KOPT-K1 (cell line): ENCODE measurements around the gene GORAB.

ENCODE experiments used
- H3K27ac ChIP-seq: fragments of 200-600 bp; sonication (generic); 2 replicates; pipeline ENCODE4 v1.5.1; 2016; ENCODE audit warnings: antibody characterized with exemption, mild to moderate bottlenecking, low read depth, low read length; ENCODE audit not compliant: poor library complexity, severe bottlenecking
- H3K36me3 ChIP-seq: fragments of 200-600 bp; sonication (generic); 2 replicates; pipeline ENCODE4 v1.5.1; 2017; ENCODE audit warnings: antibody characterized with exemption, mild to moderate bottlenecking, low read length, moderate library complexity; ENCODE audit not compliant: insufficient read depth
- H3K9me3 ChIP-seq: fragments of 200-600 bp; sonication (generic); 2 replicates; pipeline ENCODE4 v1.5.1; 2017; ENCODE audit warnings: antibody characterized with exemption, low read length, mild to moderate bottlenecking; ENCODE audit not compliant: insufficient read depth, poor library complexity, severe bottlenecking

Gene GORAB

DNA sequence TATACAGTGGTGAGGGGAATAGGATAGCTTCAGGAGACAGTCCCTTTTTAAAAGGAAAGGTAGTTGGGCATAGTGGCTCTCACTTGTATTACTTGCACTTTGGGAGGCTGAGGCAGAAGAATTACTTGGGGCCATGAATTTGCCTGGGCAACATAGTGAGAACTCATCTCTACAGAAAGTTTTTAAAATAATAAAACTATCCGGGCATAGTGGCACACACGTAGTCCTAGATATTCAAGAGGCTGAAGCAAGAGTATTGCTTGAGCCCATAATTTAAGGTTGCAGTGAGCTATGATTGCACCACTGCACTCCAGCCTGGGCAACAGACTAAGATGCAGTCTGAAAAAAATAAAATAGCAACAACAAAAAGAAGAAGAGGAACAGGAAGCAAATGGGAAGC is 27.2 kb downstream of the GORAB start:
- Histone ChIP-seq H3K9me3 (no peaks in the 10 kb centered on the region), H3K36me3 (peaks cover 6% of the 10 kb centered on the region; the same call in 1 of the 2 replicates), H3K27ac (no peak overlapping the region)

DNA sequence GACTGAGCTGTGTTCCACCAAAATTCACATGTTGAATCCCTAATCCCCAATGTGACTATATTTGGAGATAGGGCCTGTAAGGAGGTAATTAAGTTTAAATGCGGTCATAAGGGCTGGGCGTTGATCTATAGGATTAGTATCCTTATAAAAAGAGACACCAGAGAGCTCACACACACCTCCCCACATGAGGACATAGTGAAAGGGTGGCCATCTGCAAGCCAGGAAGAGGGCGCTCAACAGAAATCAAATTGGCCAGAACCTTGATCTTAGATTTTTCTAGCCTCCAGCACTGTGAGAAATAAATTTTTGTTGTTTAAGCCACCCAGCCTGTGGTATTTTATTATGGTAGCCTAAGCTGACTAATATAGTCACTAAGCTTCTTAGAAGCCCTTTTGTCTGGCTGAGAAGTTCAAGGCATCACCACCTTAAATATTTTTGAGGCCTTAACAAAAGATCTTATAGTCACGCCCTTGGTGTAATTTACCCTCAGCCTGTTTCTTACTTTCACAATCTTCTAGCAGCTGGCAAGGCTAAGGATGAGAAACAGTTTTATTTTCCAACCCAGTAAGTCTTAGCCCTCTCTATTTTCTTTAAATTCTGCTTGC is 28.8 kb downstream of the GORAB start:
- Histone ChIP-seq H3K36me3 (no peaks in the 10 kb centered on the region), H3K27ac (no peak overlapping the region), H3K9me3 (no peaks in the 10 kb centered on the region)

DNA sequence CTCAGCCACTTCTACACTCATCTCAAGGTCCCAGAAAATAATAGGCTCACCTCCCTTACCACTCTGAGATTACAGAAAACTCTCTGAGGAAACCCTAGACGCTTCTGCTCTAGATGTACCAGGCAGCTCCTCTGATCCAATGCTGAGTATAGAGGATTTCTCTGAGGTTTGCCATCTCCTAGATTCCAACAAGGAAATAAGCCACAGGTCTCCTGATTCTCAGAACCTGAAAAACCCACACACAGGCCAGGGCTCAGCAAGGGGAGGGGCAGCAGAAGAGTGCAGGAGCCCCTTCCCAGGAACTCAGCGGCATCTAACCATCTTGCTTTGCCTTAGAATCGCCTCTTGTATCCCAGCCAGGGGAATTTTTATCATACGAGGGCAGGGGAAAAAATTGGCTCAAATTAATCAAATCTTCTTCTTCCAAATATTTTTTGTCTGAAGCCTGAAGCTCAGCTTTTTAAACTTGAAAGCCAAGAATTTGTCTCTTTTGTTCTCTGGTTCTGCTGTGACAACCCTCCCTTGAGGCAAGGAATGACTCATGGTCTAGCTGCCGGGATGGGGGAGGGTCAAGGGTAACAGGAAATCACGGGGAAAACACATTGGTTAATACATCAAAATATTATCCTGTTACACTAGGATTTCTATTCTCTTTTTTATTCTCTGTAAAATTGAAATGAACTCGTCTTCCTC is 30.8 kb downstream of the GORAB start:
- Histone ChIP-seq H3K27ac (no peak overlapping the region), H3K36me3 (no peaks in the 10 kb centered on the region), H3K9me3 (no peaks in the 10 kb centered on the region)

DNA sequence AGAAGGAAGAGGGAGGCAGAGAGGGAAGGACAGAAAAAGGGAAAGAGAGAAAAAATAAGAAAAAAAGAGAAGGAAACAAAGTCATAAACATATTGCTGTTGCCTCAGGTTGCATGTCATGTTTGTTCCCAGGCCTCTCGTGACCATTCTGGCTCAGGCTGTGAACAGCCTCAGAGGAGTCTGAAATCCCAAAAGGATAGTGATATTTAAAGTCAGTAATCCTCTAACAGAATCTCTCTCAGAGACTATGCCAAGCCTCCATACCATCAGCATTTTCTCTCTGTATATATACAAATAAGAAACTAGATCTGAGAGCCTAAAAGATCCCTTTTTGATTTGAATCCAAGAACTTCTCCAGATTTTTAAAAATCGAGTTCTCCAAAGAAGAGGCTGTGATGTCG is 35.2 kb downstream of the GORAB start:
- no peak overlapping the region for H3K27ac ChIP-seq
- no peaks in the 10 kb centered on the region for H3K36me3 ChIP-seq
- peaks cover 4% of the 10 kb centered on the region for H3K9me3 ChIP-seq

DNA sequence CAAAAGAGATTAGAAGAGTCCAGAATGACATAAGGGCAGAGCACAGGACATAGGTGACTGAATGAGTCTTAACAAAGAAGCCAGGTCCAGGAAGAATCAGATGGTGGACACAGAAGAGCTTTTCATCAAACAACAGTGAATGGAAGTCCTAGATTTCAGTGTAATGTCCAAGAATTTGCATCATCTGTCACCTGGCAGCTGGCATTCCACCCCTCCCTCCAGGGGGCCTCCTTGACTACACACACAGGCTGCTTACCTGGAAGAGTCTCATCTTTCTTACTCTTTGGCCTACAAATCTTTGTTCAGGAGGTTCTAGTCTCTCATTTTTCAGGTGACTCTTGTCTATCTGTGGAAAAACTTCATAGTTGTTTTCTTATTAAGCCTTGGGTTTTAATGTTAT is 36.2 kb downstream of the GORAB start:
- Histone ChIP-seq H3K27ac (no peak overlapping the region), H3K9me3 (peaks cover 4% of the 10 kb centered on the region), H3K36me3 (no peaks in the 10 kb centered on the region)

- Histone ChIP-seq H3K27ac (no peak overlapping the region), H3K9me3 (no peaks in the 10 kb centered on the region), H3K36me3 (no peaks in the 10 kb centered on the region)
Measured at GRCh38 chr1:170576980-170577379, 45.0 kb downstream of the GORAB start.

DNA sequence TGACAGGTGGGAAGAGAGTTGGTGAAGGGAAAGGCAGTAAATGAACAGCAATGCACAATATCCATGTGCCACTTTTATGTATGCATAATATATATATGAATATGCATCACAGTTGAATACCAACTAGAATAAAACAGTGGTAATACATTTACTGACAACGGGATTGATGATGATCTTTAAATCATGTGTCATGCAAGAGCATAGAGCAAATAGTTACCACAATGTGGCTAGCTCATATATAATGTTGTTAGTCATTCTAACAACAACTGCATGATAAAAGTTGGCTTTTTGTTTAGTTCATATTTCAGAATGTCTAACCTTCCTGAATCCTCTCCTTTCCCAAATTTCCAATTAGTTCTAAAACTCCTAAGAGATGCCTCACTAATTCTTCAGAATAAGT is 46.4 kb downstream of the GORAB start:
- H3K9me3 ChIP-seq: no peaks in the 10 kb centered on the region
- no peak overlapping the region for H3K27ac ChIP-seq
- H3K36me3 ChIP-seq: no peaks in the 10 kb centered on the region

- no peaks in the 10 kb centered on the region for H3K36me3 ChIP-seq
- no peaks in the 10 kb centered on the region for H3K9me3 ChIP-seq
- H3K27ac ChIP-seq: no peak overlapping the region
Measured at GRCh38 chr1:170580636-170581440, 48.9 kb downstream of the GORAB start.

GRCh38 chr1:170583186-170583585 is 51.2 kb downstream of the GORAB start:
- Histone ChIP-seq H3K36me3 (no peaks in the 10 kb centered on the region), H3K9me3 (no peaks in the 10 kb centered on the region), H3K27ac (no peak overlapping the region)

DNA sequence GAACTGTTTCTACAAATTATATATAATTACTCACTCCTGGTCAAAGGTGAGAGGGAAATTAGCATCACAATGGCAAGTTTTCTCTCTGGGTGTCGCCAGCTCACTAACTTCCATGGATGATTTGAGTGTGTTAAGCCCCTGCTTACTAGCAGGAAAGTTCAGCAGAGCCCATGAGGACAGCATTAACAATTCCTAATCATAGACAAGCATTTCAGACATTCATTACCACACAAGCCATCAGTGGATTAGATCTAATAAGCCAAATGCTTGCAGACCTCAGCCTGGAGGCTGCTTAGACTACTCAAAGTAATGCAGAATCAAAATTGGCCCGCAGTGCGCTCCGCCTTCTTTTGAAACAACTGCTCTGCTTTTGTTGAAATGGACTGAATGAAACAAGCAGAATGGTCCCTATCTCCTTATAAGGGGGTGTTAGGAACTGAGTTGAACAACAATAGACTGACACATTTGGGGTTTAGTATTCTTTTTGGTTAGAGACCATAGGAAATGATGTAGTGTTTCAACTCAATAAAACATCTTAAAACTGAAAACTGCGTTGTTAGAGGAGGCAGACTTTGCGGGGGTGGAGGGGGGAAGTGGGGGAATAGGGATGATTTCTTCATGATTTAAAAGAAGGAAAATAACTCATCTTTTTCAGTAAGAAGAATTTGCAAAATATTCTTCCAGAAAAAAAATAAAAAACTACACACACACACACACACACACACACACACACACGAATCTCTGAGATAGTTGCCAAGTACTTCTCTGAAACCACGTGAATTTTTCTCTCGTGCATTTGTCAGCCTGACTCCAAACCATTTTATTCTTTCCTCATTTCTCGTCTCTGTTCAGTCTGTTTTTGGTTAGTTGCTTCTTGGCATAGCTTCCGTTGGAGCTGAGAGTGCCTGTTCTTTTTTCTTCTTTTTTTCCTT is 54.6 kb downstream of the GORAB start:
- Histone ChIP-seq H3K36me3 (no peaks in the 10 kb centered on the region), H3K9me3 (no peaks in the 10 kb centered on the region), H3K27ac (no peak overlapping the region)

GRCh38 chr1:170587253-170587593 is 55.3 kb downstream of the GORAB start:
- Histone ChIP-seq H3K27ac (no peak overlapping the region), H3K36me3 (no peaks in the 10 kb centered on the region)

DNA sequence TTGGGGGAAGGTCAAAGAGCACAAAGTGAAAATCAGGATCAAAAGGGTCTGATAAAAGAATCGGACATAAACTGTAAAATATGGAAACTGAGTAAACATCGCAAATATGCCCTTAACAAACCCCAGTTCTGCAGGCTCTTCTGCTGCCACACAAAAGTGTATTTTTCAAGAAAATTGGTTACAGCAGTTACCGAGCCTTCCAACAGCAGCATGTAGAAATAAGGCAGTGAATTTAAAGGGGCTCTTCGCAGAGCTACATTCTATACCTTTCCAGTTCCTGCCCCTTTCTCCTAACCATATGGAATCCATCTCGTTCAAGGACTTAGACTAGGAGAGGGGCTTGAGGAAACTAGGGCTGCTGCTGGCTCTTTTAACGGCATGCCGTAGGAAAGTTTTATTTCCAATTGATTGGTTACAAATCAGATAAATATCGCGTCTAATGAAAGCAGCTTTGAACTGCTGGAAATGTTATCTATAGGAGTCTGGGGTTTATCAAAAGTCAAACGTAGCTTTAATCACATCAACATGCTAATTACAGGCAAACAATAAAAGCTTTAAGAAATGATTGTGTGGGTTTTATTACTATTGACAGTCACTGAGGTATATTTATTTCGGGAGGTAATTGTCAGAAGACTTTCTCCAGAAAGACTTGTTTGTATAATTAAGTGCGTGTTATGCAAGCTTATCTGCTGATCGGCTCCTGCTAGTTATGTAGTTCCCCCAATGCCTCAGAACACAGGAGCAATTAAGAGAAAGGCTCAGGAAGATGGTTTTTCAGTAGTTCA is 59.1 kb downstream of the GORAB start:
- Histone ChIP-seq H3K36me3 (no peaks in the 10 kb centered on the region), H3K27ac (no peak overlapping the region), H3K9me3 (no peaks in the 10 kb centered on the region)

More at GRCh38 chr1:170587253-170587593, 55.3 kb downstream of the GORAB start:
- no peaks in the 10 kb centered on the region for H3K9me3 ChIP-seq

- Histone ChIP-seq H3K9me3 (no peaks in the 10 kb centered on the region), H3K27ac (no peak overlapping the region), H3K36me3 (no peaks in the 10 kb centered on the region)
Measured at GRCh38 chr1:170592591-170593111, 60.7 kb downstream of the GORAB start.
